Dendritic cell treated with granulocyte-macrophage colony-stimulating factor and Interleukin-4, amounts not matched to agents 40 ng/mL and 50 ng/mL, for 4 days (primary cell): ENCODE measurements around the gene ANTXR2.

Experiments
- H3K27ac Mint-ChIP-seq: one replicate; pipeline ENCODE4 v1.8.0; 2022; ENCODE audit warnings: mild to moderate bottlenecking, mixed read lengths
- H3K27me3 Mint-ChIP-seq: one replicate; pipeline ENCODE4 v1.8.0; 2022; ENCODE audit warnings: mild to moderate bottlenecking, mixed read lengths
- H3K36me3 Mint-ChIP-seq: one replicate; pipeline ENCODE4 v1.8.0; 2022; ENCODE audit warnings: low read depth, mixed read lengths
- H3K4me1 Mint-ChIP-seq: one replicate; pipeline ENCODE4 v1.8.0; 2022; ENCODE audit warnings: low read depth, mixed read lengths
- H3K4me3 Mint-ChIP-seq: one replicate; pipeline ENCODE4 v1.8.0; 2022; ENCODE audit warnings: mild to moderate bottlenecking, moderate library complexity, mixed read lengths
- H3K9me3 Mint-ChIP-seq: one replicate; pipeline ENCODE4 v1.8.0; 2022; ENCODE audit warnings: mixed read lengths
- intact Hi-C: fragments of 100-400 bp; cut with micrococcal nuclease; formaldehyde crosslinking; loops from one replicate; pipeline ENCODE4 v1.15.0; 2022

ANTXR2 gene

GRCh38 chr4:80037864-80038263 is 35.2 kb downstream of the ANTXR2 start:
- H3K27ac Mint-ChIP-seq = peak overlapping the region; percentile 68

GRCh38 chr4:80036949-80037685 is 35.9 kb downstream of the ANTXR2 start:
- Mint-ChIP-seq H3K9me3 (no peaks in the 10 kb centered on the region), H3K4me3 (peak overlapping the region; percentile 17)
- intact Hi-C loops = no loop called here

More at GRCh38 chr4:80037864-80038263, 35.2 kb downstream of the ANTXR2 start:
- H3K4me1 Mint-ChIP-seq = peaks cover 11% of the 10 kb centered on the region
- intact Hi-C loops = no loop called here
- no peaks in the 10 kb centered on the region for H3K27me3 Mint-ChIP-seq
- peaks cover 54% of the 10 kb centered on the region for H3K36me3 Mint-ChIP-seq
- no peak overlapping the region for H3K4me3 Mint-ChIP-seq
- no peaks in the 10 kb centered on the region for H3K9me3 Mint-ChIP-seq

GRCh38 chr4:80036306-80036705 is 36.7 kb downstream of the ANTXR2 start:
- intact Hi-C loops = no loop called here
- Mint-ChIP-seq H3K4me1 (peaks cover 11% of the 10 kb centered on the region), H3K27ac (peak overlapping the region; percentile 68), H3K9me3 (no peaks in the 10 kb centered on the region), H3K27me3 (no peaks in the 10 kb centered on the region), H3K4me3 (no peak overlapping the region), H3K36me3 (peaks cover 45% of the 10 kb centered on the region)

More at GRCh38 chr4:80036949-80037685, 35.9 kb downstream of the ANTXR2 start:
- Mint-ChIP-seq H3K27ac (peak overlapping the region; percentile 68), H3K27me3 (no peaks in the 10 kb centered on the region), H3K36me3 (peaks cover 53% of the 10 kb centered on the region), H3K4me1 (peaks cover 11% of the 10 kb centered on the region)

- Mint-ChIP-seq H3K4me3 (no peak overlapping the region), H3K27ac (no peak overlapping the region), H3K36me3 (peaks cover 44% of the 10 kb centered on the region), H3K9me3 (no peaks in the 10 kb centered on the region), H3K4me1 (peaks cover 11% of the 10 kb centered on the region), H3K27me3 (no peaks in the 10 kb centered on the region)
- intact Hi-C loops = no loop called here
These were observed 37.7 kb downstream of the ANTXR2 start for GRCh38 chr4:80035336-80035735.

DNA sequence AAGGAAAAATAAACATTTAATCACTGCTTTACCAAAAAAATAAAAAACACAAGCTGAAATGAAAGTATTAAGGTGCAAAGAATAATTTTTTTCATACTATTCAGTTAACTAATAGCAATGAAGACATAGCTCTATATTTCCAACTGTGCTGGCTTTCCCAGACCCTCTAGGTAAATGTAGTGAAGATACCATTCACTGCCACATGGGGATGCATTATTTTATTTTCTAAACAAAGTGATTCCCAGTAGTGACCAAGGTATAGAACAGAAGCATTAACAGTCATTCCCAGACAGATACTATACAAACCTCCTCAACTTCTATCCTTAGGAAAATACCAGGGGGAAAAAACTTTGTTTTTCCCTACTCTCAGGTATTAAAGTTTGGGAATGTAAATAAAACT is 39.4 kb downstream of the ANTXR2 start:
- H3K27me3 Mint-ChIP-seq = no peaks in the 10 kb centered on the region
- H3K4me1 Mint-ChIP-seq = peaks cover 11% of the 10 kb centered on the region
- H3K9me3 Mint-ChIP-seq = no peaks in the 10 kb centered on the region
- H3K4me3 Mint-ChIP-seq = no peak overlapping the region
- no peak overlapping the region for H3K27ac Mint-ChIP-seq
- H3K36me3 Mint-ChIP-seq = peaks cover 28% of the 10 kb centered on the region
- intact Hi-C loops = no loop called here

DNA sequence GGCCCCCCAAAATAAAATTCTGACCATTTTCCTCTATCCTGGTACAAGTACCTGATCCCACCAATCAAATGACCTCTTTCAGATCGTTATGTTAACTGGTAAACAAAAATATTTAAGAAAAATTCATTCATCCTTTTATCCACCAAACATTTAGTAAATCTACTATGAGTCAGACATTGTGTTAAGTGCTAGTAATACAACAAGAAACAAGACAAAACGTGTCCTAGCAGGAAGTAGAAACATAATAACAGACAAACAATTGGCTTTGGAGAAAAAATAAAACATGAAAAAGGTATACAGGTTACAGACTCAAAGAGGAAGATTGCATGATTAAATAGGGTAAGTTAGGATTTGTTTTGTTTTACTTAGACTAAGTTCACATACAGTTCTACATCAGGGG is 43.7 kb downstream of the ANTXR2 start:
- intact Hi-C loops = no loop called here
- Mint-ChIP-seq H3K27me3 (no peaks in the 10 kb centered on the region), H3K4me3 (no peak overlapping the region), H3K4me1 (peaks cover 5% of the 10 kb centered on the region), H3K27ac (no peak overlapping the region), H3K9me3 (no peaks in the 10 kb centered on the region), H3K36me3 (peaks cover 27% of the 10 kb centered on the region)

DNA sequence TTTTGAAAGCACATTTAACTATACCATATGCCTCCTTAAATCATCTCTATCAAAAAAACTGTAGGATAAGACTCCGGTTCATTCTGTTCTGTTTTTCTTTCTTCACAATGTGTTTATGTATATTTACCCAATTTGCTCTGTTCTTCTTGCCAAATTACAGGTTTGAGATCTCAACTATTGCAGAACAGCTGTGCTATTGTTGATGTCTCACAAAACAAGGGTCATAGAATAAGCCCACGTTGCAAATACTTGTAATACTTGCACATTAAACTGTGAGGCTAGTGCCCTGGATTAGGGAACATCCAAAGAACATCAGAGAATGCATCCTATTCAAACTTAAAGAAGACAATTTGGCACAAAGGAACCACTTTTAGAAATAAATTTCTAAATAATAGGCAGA is 45.4 kb downstream of the ANTXR2 start:
- H3K4me3 Mint-ChIP-seq = no peak overlapping the region
- H3K9me3 Mint-ChIP-seq = no peaks in the 10 kb centered on the region
- H3K27ac Mint-ChIP-seq = no peak overlapping the region
- intact Hi-C loops = no loop called here
- H3K4me1 Mint-ChIP-seq = peaks cover 16% of the 10 kb centered on the region
- peaks cover 28% of the 10 kb centered on the region for H3K36me3 Mint-ChIP-seq
- no peaks in the 10 kb centered on the region for H3K27me3 Mint-ChIP-seq

DNA sequence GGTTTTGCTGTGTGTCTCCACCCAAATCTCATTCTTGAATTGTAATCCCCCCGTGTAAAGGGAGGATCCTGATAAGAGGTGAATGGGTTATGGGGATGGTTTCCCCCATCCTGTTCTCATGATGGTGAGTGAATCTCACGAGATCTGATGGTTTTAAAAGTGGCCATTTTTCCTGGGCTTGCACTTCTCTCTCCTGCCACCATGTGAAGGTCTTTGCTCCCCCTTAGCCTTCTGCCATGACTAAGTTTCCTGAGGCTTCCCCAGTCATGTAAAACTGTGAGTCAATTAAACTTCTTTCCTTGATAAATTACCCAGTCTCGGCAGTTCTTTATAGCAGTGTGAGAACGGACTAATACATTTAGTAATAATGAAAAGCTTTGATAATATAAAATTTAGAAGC is 46.9 kb downstream of the ANTXR2 start:
- intact Hi-C loops = no loop called here
- Mint-ChIP-seq H3K9me3 (no peaks in the 10 kb centered on the region), H3K27ac (no peak overlapping the region), H3K4me3 (no peak overlapping the region), H3K27me3 (no peaks in the 10 kb centered on the region), H3K36me3 (peaks cover 34% of the 10 kb centered on the region), H3K4me1 (peaks cover 23% of the 10 kb centered on the region)

GRCh38 chr4:80024335-80024734 is 48.7 kb downstream of the ANTXR2 start:
- H3K4me1 Mint-ChIP-seq = peaks cover 23% of the 10 kb centered on the region
- H3K36me3 Mint-ChIP-seq = peaks cover 34% of the 10 kb centered on the region
- no peak overlapping the region for H3K4me3 Mint-ChIP-seq
- peak overlapping the region; percentile 10 for H3K27ac Mint-ChIP-seq
- H3K27me3 Mint-ChIP-seq = no peaks in the 10 kb centered on the region
- intact Hi-C loops = no loop called here
- H3K9me3 Mint-ChIP-seq = no peaks in the 10 kb centered on the region

DNA sequence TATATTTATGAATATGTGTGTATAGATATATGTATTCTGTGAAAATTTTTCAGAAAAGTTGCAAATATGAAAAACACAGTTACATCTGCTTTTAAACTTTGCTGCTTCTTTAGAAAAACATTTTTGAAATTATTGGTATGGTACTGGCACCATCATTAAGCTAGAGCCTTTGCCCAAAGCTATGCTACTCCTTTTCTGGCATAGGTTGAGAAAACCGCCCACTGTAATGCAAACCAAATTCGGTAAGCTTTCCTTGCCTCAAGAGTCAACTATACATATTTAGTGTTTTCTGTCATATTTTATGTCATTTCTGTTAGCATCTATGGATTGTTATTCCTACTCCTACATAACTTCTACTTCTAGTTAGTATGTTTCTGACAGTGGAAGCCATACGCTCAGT is 50.7 kb downstream of the ANTXR2 start:
- Mint-ChIP-seq H3K27ac (no peak overlapping the region), H3K9me3 (no peaks in the 10 kb centered on the region), H3K27me3 (no peaks in the 10 kb centered on the region), H3K4me1 (peaks cover 23% of the 10 kb centered on the region), H3K4me3 (no peak overlapping the region), H3K36me3 (peaks cover 43% of the 10 kb centered on the region)
- intact Hi-C loops = no loop called here

DNA sequence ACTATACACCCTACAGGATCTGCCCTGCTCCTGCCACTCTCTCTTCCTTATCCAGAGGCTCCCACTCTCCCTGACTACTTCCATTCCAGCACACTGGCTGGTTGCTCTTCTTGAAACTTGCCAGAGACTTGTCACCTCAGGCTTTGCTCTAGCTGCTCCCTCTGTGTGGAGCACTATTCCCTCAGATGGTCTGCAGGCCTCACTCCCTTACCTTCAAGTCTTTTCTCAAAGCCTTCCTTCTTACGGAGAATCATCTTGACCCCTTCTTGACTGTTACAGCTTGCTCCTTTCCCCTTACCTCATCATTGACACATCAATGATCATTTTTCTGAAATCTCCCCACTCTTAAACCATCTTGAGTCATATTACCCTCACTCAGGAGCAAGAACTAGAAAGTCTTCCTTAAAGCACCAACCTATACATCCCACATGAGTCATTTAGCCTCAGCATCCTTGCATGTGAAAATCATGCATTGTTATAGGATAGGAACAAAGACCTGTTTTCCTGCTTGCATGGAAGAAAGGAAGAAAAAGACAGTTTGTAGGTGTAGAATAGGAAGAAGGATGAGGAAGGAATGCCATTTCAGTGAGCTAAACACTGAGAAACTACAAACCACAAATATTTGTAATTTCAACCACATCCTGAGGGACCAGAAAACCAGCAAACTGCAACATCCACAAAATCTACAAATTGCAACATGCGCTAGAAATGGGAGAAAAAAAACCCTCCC is 55.7 kb downstream of the ANTXR2 start:
- H3K9me3 Mint-ChIP-seq = no peaks in the 10 kb centered on the region
- H3K27me3 Mint-ChIP-seq = no peaks in the 10 kb centered on the region
- no peak overlapping the region for H3K27ac Mint-ChIP-seq
- H3K4me1 Mint-ChIP-seq = peaks cover 10% of the 10 kb centered on the region
- intact Hi-C loops = no loop called here
- no peak overlapping the region for H3K4me3 Mint-ChIP-seq
- peaks cover 24% of the 10 kb centered on the region for H3K36me3 Mint-ChIP-seq

- peaks cover 23% of the 10 kb centered on the region for H3K36me3 Mint-ChIP-seq
- intact Hi-C loops = no loop called here
- no peaks in the 10 kb centered on the region for H3K27me3 Mint-ChIP-seq
- no peaks in the 10 kb centered on the region for H3K9me3 Mint-ChIP-seq
- no peak overlapping the region for H3K27ac Mint-ChIP-seq
- peaks cover 5% of the 10 kb centered on the region for H3K4me1 Mint-ChIP-seq
- H3K4me3 Mint-ChIP-seq = no peak overlapping the region
These were observed 56.5 kb downstream of the ANTXR2 start for GRCh38 chr4:80016506-80016905.

DNA sequence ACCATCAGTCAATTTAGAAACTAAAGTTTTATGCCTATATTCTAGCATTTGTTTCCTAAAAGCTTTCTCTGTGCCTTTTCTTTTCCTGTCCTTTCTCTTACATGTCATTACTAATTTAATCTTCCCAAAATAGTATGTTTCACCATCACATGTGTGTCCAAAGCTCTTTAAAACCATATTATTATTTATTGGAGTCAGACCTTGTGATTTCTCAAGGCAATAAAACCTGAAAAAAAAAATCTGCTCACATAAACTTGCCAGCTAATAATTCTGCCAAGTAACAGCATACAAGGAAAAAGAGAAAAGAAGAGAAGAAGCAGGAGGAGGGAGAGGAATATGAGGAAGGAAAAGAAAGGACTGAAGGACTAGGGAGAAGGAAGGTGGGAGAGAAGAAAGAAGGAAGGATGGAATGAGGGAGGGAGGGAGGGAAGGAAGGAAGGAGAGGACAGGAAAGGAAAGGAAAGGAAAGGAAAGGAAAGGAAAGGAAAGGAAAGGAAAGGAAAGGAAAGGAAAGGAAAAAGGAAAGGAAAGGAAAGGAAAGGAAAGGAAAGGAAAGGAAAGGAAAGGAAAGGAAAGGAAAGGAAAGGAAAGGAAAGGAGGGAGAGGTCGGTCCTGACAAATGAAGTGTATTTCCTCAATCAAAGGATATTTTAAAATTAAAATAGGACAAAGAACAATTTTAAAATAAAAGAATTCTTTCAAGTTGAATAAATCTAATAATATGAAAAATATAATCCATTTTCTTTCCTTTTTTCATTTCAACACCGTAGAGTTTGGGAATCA is 57.4 kb downstream of the ANTXR2 start:
- no peaks in the 10 kb centered on the region for H3K9me3 Mint-ChIP-seq

GRCh38 chr4:80014531-80014930 is 58.5 kb downstream of the ANTXR2 start:
- Mint-ChIP-seq H3K4me3 (no peak overlapping the region), H3K27me3 (no peaks in the 10 kb centered on the region), H3K36me3 (peaks cover 29% of the 10 kb centered on the region), H3K27ac (no peak overlapping the region), H3K9me3 (no peaks in the 10 kb centered on the region), H3K4me1 (peaks cover 13% of the 10 kb centered on the region)
- intact Hi-C loops = loop anchor here (5.0 kb wide), 1 partner anchor 33 kb away; no protein-coding TSS in a partner anchor

More for the DNA sequence above, 57.4 kb downstream of the ANTXR2 start:
- Mint-ChIP-seq H3K36me3 (peaks cover 19% of the 10 kb centered on the region), H3K4me3 (no peak overlapping the region), H3K4me1 (peaks cover 3% of the 10 kb centered on the region), H3K27me3 (no peaks in the 10 kb centered on the region), H3K27ac (no peak overlapping the region)
- intact Hi-C loops = no loop called here
